ENCODE data around the gene C8G. TPM values are rescaled to one million over a fixed set of nuclear protein-coding genes. Genes with fewer than 3 reads are reported as not detected.
A peak's percentile ranks its signal among the peaks of the same experiment; 100 is the strongest.

C8G gene
- total RNA-seq, 1 experiment from 2014 or later, result 0.77 TPM

DNA sequence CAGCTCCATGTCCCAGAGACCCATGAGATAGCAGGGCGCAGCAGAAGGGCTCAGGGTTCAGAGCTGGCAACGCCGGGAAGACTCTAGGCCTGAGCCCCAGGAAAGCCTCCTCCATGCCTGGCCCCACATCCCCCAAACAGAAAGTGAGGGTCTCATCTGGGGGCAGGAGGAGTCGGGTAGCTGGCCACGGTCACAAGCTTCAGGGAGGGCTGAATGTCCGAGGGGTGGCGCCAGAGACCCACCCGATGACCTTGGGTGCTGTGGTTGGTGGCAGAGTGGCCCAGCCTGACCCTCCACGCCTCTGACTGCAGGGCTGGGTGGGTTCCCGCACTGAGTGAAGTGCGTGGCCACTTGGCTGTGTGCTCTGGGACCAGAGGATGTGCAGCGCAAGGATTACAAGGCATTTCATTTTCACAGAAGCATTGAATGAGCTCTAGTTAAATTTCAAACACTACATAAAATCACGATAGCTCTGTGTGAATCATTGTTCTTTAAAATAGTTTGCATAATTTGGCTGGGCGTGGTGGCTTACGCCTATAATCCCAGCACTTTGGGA lies 3.0 kb downstream of the C8G start:
- Histone ChIP-seq H3K79me2 (ENCODE audit: low read length) (peaks cover 11% of the 10 kb centered on the region), H3K4me3 (ENCODE audit: low read length) (no peak overlapping the region), H3K9me3 (ENCODE audit: low read length) (no peaks in the 10 kb centered on the region), H3K9ac (ENCODE audit: low read length) (no peak overlapping the region), H3K4me2 (ENCODE audit: low read length) (no peak overlapping the region), H3K27ac (ENCODE audit: low read length) (no peak overlapping the region), H2AFZ (ENCODE audit: low read length) (no peak overlapping the region), H3K27me3 (ENCODE audit: low read length) (no peaks in the 10 kb centered on the region), H3F3A (ENCODE audit: low read length, unreplicated experiment) (no peaks in the 10 kb centered on the region), H3K36me3 (ENCODE audit: low read depth, low read length) (no peaks in the 10 kb centered on the region), H4K20me1 (ENCODE audit: low read length) (no peaks in the 10 kb centered on the region), H3K9me2 (replicated peaks; ENCODE audit: low read length) (no peaks in the 10 kb centered on the region), H3K4me1 (ENCODE audit: insufficient read depth, low read length) (peaks cover 16% of the 10 kb centered on the region)
- no TSS peak for BruUV-seq (replicated peaks)
- ATAC-seq, result no peak
- TF ChIP-seq, protein P1, sequence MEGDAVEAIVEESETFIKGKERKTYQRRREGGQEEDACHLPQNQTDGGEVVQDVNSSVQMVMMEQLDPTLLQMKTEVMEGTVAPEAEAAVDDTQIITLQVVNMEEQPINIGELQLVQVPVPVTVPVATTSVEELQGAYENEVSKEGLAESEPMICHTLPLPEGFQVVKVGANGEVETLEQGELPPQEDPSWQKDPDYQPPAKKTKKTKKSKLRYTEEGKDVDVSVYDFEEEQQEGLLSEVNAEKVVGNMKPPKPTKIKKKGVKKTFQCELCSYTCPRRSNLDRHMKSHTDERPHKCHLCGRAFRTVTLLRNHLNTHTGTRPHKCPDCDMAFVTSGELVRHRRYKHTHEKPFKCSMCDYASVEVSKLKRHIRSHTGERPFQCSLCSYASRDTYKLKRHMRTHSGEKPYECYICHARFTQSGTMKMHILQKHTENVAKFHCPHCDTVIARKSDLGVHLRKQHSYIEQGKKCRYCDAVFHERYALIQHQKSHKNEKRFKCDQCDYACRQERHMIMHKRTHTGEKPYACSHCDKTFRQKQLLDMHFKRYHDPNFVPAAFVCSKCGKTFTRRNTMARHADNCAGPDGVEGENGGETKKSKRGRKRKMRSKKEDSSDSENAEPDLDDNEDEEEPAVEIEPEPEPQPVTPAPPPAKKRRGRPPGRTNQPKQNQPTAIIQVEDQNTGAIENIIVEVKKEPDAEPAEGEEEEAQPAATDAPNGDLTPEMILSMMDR (conservative IDR thresholded peaks at IDR 0.05; ENCODE audit: low read depth, low read length), result peak; percentile 44
- TF ChIP-seq EZH2 (IDR thresholded peaks at IDR 0.05; ENCODE audit: low read length, unreplicated experiment) (no peak), EZH2phosphoT487 (IDR thresholded peaks at IDR 0.05; ENCODE audit: borderline replicate concordance, low read length) (no peak)
- peak; percentile 36 for DNase-seq
- POLR2A ChIA-PET (ENCODE audit: unreplicated experiment), result interaction anchor here (1.0 kb wide), 1 partner anchor 87 kb away, joined by 3 read pairs; no protein-coding TSS in a partner anchor
- CTCF ChIA-PET, result interaction anchor here (0.5 to 1.5 kb wide), 6 partner anchors 17 to 243 kb away, joined by 3 to 17 read pairs (median 4); partner anchors contain the start of genes CLIC3 and NPDC1
- intact Hi-C loops (cut with micrococcal nuclease), result loop anchor here (1.0 kb wide), 1 partner anchor 87 kb away; no protein-coding TSS in a partner anchor

DNA sequence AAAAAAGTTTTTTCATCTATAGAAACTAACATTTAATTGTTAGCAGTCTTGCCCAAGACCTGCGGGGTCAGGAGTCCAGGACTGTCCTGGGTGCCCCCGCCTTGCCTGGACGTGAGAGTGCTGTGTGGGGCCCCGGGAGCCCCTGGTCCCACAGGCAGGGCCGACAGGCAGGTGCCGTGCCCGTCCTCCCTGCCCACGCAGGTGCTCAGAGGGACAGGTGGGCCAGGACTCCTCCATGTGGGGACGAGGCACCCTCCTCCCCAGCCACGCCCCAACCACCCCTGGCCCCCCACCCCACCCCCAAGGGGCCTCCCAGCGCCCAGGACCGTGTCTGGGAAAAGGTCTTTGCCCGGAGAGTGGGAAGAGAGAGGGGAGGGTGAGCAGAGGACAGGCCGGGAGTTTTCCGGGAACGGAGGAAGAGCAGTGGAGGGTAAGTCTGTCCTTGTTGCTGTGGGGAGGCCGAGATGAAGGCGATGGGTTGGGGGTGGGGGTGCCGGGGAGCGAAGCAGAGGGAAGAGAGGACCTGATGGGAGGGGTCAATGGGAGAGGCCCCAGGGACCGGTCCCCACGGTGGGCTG lies 4.3 kb downstream of the C8G start:
- DNase-seq, result no peak
- intact Hi-C loops (cut with micrococcal nuclease), result no loop called here
- no peaks in the 10 kb centered on the region for H3K27me3 ChIP-seq (ENCODE audit: low read length)
- peak; percentile 8; the same call in 1 of the 2 replicates for ATAC-seq
- no peaks in the 10 kb centered on the region for H4K20me1 ChIP-seq (ENCODE audit: low read length)
- no peaks in the 10 kb centered on the region for H3K9me3 ChIP-seq (ENCODE audit: low read length)
- H3K27ac ChIP-seq (ENCODE audit: low read length), result peak overlapping the region; percentile 54
- no peaks in the 10 kb centered on the region for H3K79me2 ChIP-seq (ENCODE audit: low read length)
- TF ChIP-seq EZH2 (IDR thresholded peaks at IDR 0.05; ENCODE audit: low read length, unreplicated experiment), result no peak
- TF ChIP-seq, protein P1 (conservative IDR thresholded peaks at IDR 0.05; ENCODE audit: low read depth, low read length), result no peak
- TF ChIP-seq EZH2phosphoT487 (IDR thresholded peaks at IDR 0.05; ENCODE audit: borderline replicate concordance, low read length), result no peak
- H3K9me2 ChIP-seq (replicated peaks; ENCODE audit: low read length), result no peaks in the 10 kb centered on the region
- H3K36me3 ChIP-seq (ENCODE audit: low read depth, low read length), result no peaks in the 10 kb centered on the region
- POLR2A ChIA-PET (ENCODE audit: unreplicated experiment), result interaction anchor here (0.6 kb wide), 2 partner anchors 121 to 202 kb away, joined by 10 to 42 read pairs; partner anchors contain the start of gene SAPCD2
- peak overlapping the region; percentile 90 for H3K4me2 ChIP-seq (ENCODE audit: low read length)
- no peaks in the 10 kb centered on the region for H3F3A ChIP-seq (ENCODE audit: low read length, unreplicated experiment)
- 0 out of 2 replicates have a peak overlapping the region, but pooled peaks have one; percentile 13 for H2AFZ ChIP-seq (ENCODE audit: low read length)
- no TSS peak for BruUV-seq (replicated peaks)
- CTCF ChIA-PET, result interaction anchor here (1.0 kb wide), 1 partner anchor 80 kb away, joined by 4 read pairs; no protein-coding TSS in a partner anchor
- H3K9ac ChIP-seq (ENCODE audit: low read length), result peak overlapping the region; percentile 66
- peaks cover 16% of the 10 kb centered on the region for H3K4me1 ChIP-seq (ENCODE audit: insufficient read depth, low read length)
- peak overlapping the region; percentile 69 for H3K4me3 ChIP-seq (ENCODE audit: low read length)

All from PC-3 (cell line).